AG04450 (cell line): ENCODE data around the gene PAX5. TPM values are rescaled to one million over a fixed set of nuclear protein-coding genes. Genes with fewer than 3 reads are reported as not detected.
A peak's percentile ranks its signal among the peaks of the same experiment; 100 is the strongest.

Experiments used
- CTCF ChIA-PET: fragments of 300-600, 350-600 bp; formaldehyde crosslinking; extraction: SDS; loops from one replicate; lab custom pipeline; 2022; ENCODE audit warnings: antibody characterized with exemption, inconsistent platforms; lab: Charles Lee
- POLR2A ChIA-PET: fragments of 350-600 bp; formaldehyde crosslinking; extraction: SDS; loops from one replicate; lab custom pipeline; 2021; ENCODE audit warnings: antibody characterized with exemption, inconsistent platforms; lab: Yijun Ruan, JAX
- DNase-seq: peaks from one replicate; pipeline ENCODE4 v3.0.0-alpha.2; 2011; ENCODE audit warnings: low read depth, low spot score
- H3K27ac ChIP-seq: one replicate; pipeline ENCODE4 v1.5.1; 2012; ENCODE audit warnings: low read depth, low read length, control low read depth
- H3K27me3 ChIP-seq: one replicate; pipeline ENCODE4 v1.6.0; 2012; ENCODE audit warnings: low read length; ENCODE audit not compliant: control insufficient read depth, insufficient read depth
- H3K4me3 ChIP-seq: 2 replicates; pipeline ENCODE4 v1.5.1; 2011; ENCODE audit warnings: mild to moderate bottlenecking, low read depth, low read length, control low read depth
- H3K9me3 ChIP-seq: 2 replicates; pipeline ENCODE4 v1.5.1; 2012; ENCODE audit warnings: low read length; ENCODE audit not compliant: control insufficient read depth, insufficient read depth
- polyA plus RNA-seq: library from polyadenylated mRNA; depleted of rRNA; stranded (reverse); fragments of >200 nt; gene quantifications from 2 replicates; pipeline ENCODE4 v1.2.3, GENCODE V29; 2011
- TF ChIP-seq, protein P1 (sequence below): IDR thresholded peaks from 2 replicates; pipeline ENCODE4 v1.5.1; 2011; ENCODE audit warnings: low read depth, low read length, control low read depth, inconsistent platforms

Gene PAX5
- polyA plus RNA-seq, 1 experiment = not detected

DNA sequence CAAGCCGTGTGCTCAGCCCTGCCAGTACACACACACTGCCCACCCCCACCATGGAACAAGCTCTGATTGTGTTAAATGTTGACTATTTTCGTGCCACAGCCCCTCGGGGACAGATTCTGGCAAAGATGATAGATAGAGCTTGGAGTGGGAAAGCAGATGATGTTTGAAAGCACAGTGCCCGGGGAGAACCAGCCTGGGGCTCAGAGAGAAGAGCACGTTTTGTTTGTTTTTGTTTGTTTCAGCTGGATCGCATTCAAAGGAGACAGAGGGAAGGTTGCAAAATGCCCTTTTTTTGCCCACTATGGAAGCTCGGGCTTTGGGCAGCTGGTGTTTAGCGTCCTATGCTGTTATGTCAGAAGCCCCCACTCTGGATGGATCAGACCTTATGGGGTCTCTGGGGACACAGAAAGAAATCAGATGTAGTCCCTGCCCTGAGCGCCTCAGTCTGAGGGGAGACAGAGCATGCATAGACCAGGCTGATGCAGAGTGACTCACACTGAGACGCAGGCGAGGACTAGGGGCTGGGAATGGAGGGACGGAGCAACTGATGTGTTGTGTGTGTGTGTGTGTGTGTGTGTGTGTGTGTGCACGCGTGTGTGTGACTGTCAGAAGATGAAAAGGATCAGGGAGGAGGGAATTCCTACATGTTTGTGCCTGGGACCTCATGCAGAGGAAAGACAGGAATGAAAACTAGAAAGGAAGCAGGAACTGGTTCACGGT lies 231.7 kb downstream of the PAX5 start:
- TF ChIP-seq, protein P1, sequence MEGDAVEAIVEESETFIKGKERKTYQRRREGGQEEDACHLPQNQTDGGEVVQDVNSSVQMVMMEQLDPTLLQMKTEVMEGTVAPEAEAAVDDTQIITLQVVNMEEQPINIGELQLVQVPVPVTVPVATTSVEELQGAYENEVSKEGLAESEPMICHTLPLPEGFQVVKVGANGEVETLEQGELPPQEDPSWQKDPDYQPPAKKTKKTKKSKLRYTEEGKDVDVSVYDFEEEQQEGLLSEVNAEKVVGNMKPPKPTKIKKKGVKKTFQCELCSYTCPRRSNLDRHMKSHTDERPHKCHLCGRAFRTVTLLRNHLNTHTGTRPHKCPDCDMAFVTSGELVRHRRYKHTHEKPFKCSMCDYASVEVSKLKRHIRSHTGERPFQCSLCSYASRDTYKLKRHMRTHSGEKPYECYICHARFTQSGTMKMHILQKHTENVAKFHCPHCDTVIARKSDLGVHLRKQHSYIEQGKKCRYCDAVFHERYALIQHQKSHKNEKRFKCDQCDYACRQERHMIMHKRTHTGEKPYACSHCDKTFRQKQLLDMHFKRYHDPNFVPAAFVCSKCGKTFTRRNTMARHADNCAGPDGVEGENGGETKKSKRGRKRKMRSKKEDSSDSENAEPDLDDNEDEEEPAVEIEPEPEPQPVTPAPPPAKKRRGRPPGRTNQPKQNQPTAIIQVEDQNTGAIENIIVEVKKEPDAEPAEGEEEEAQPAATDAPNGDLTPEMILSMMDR = no peak
- POLR2A ChIA-PET = interaction anchor here (0.5 kb wide), 1 partner anchor 597 kb away, joined by 3 read pairs; no protein-coding TSS in a partner anchor
- peaks cover 25% of the 10 kb centered on the region for H3K27me3 ChIP-seq
- no peak overlapping the region for H3K27ac ChIP-seq
- CTCF ChIA-PET = no interaction called here
- DNase-seq = peak; percentile 4
- H3K4me3 ChIP-seq = no peak overlapping the region
- H3K9me3 ChIP-seq = no peaks in the 10 kb centered on the region

DNA sequence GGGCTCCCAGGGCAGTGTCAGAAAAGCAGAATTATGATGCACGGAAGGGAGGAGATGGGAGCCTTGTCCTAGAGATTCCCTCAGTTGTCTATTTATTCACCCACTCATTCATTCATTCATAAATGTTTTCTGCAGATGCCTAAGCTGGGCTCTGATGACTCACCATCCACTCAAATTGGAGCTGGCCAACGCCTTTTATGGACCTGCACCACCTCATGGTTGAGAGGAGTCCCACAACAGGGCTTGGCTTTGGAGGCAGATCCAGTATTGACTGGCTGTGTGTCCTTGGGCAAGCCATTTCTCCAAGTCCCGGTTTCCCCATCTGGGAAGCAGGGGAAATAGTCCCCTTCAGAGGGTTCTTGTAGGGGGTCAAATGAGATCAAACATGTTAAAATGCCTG lies 233.6 kb downstream of the PAX5 start:
- ChIA-PET CTCF (no interaction called here), POLR2A (no interaction called here)
- no peak overlapping the region for H3K4me3 ChIP-seq
- DNase-seq = no peak
- H3K9me3 ChIP-seq = no peaks in the 10 kb centered on the region
- TF ChIP-seq, protein P1 = no peak
- no peak overlapping the region for H3K27ac ChIP-seq
- H3K27me3 ChIP-seq = peaks cover 19% of the 10 kb centered on the region

DNA sequence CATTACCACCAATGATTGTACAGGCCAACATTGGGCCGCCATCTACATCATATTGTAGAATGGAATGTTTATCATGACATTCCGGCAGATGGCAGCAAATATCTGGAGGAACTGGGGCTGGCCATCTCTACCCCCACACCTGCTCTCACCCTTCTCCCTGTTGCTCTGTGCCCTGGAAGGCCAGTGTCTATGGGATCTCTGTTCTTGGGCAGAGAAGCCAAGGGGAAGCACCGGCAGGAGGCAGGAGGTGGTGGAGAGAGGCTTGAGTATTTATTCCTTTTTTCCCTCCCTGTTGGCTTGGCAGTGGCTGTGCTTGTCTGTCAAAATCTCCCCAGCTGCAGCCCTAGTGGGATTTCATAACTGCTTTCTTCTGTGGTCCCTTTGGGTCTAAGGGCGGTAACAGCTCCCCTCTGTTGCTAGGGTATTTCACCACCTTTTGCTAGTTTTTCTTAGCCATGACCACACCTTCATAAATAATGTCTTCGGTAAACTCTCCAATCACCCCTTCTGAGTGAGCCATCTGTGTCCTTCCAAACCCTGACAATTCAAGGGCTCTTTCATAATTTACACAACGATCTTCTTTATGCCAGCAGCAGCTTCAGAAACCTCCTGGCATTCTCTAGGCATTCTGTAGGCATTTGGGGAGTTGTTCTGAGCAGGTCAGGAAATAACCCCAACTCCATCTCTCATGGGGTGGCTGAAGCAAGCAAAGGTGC lies 235.6 kb downstream of the PAX5 start:
- TF ChIP-seq, protein P1 = no peak
- Histone ChIP-seq H3K27me3 (peaks cover 7% of the 10 kb centered on the region), H3K9me3 (peaks cover 6% of the 10 kb centered on the region), H3K27ac (no peak overlapping the region), H3K4me3 (no peak overlapping the region)
- CTCF ChIA-PET = no interaction called here
- POLR2A ChIA-PET = no interaction called here
- DNase-seq = no peak

DNA sequence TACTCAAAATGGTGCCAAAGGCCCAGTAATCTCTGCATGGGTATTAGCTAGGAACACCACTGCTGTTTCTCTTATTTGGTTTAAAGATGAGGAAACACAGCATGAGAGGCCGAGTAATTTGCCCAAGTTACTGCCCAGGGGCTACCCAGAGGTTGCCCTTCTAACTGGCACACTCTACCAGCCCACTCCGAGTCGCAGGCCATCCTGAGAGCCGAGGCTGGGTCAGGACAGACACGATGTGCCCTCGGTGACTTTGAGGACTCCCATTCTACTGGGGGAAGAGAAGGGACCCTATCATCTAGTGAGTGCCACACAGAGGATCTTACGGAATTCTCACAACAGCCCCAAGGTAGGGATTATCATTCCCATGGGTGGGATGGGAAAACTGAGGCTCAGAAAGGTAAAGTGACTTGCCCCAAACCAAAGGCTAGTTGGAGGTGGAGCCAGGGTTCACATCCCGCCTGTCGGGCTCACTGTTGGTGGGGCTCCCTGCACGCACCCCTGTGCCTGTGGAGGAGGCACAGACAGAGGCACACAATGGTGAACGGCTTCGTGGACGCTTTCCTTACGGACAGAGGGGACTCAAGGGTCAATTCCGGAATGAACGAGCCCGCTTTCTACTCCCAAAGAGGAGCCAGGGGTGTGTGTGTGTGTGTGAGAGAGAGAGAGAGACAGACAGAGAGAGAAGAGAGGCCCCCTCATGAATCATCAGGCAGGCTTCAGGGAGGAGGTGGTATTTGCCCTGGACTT lies 236.4 kb downstream of the PAX5 start:
- peaks cover 10% of the 10 kb centered on the region for H3K9me3 ChIP-seq
- H3K27me3 ChIP-seq = peaks cover 4% of the 10 kb centered on the region
- ChIA-PET CTCF (no interaction called here), POLR2A (no interaction called here)
- DNase-seq = no peak
- TF ChIP-seq, protein P1 = no peak
- no peak overlapping the region for H3K27ac ChIP-seq
- H3K4me3 ChIP-seq = no peak overlapping the region
